ENCODE results near the gene KCNJ2. TPM values are rescaled to one million over a fixed set of nuclear protein-coding genes. Genes with fewer than 3 reads are reported as not detected.
A peak's percentile ranks its signal among the peaks of the same experiment; 100 is the strongest.

The KCNJ2 gene
- polyA plus RNA-seq, 4 donors = 2.3 to 3.4 (median 3.1) TPM

DNA sequence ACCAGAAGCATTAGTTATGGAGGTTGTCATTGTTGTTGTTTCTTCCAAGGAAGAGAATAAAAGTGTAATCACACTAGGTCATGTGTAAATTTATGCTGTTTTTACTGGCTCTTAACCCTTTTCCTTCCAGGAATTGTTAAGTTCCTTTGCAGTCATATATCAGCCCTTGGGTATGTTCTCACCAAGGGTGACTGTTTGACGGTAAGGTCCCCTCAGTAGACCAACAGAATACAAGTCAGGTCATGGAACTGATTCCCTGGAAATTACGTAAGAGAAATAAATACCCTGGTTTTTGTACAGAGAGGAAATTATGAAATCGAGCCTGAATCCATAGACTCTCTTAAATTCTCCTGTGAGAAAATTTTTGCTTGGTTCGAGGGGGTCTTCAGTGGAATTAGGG, 11.2 kb upstream of the KCNJ2 start:
- DNase-seq (ENCODE audit: low read depth in 4 of 4, low spot score in 3 of 4) = no peak

DNA sequence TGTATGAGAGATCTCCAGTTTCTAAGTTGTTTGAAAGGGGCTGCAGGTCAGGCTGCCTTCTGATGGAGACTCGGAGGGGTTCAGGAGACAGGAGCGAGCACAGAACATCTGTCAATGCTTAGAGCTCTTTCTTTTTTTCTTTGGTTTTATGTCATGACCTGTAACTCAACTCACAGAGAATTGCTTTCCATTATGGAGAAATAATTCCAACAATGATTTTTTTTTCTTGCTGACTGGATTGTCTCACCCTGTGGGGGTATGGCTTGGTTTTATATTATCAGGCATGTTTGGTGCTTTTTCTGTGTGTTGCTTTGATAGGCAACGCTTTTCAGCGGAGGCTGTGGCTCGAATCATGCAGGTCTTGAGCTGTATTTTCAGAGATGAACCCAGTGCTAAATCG, 10.7 kb upstream of the KCNJ2 start:
- DNase-seq (ENCODE audit: low read depth in 4 of 4, low spot score in 3 of 4) = no peak

DNA sequence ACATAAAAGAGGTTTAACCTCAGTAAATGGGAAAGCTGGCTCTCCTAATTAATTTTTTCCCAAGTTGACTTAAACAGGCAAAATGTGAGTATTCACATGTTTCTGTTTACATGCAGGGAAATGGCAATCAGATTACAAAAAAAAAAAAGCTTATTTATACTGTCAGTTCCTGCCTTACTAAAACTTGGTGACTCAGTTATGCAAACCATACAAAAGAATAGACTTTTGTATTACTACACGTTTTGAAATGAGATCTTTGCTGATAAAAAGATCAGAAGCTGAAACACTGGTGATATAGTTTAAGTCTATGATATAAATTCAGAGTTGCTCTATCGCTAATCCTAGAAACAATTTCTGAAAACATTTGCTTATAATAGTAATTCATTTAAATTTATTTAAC, 9.4 kb upstream of the KCNJ2 start:
- no peak for DNase-seq (ENCODE audit: low read depth in 4 of 4, low spot score in 3 of 4)

DNA sequence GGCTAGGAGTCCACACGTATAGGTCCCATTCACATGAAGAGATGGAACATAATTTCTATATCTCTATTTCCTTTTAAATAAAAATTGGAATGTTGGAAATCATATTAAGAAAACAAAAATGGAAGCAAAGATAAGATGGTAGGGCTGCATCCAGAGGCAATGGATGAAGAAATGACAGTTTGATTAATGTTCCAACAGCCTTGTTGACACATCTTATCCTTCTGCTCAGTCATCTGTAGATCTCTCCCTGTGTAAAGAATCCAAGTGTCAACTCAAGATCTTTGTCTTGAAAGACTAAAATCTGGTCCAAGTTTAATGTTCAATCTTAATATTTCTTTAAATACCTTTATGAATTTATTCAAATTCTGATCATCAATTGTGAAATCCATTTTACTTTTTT, 7.8 kb upstream of the KCNJ2 start:
- no peak for DNase-seq (ENCODE audit: low read depth in 4 of 4, low spot score in 3 of 4)

DNA sequence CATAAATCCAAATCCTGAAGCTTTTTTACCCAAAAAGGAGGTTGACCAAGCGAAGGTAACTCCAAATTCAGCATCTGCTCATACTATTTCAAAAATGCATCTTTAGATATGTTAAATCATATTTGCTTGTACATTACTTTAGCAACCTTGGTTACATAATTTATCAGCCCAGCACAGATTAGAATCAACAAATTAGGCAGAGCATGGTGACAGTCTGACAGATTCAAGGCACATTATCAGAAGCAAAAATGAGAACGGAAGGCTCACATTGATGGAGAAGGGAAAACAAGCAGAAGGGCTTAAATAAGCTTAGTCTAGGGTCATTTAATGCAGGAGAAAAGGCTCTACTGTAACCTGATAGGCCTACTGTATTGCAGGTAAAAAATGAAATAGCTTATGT, 3.9 kb upstream of the KCNJ2 start:
- DNase-seq (ENCODE audit: low read depth in 4 of 4, low spot score in 3 of 4) = no peak

DNA sequence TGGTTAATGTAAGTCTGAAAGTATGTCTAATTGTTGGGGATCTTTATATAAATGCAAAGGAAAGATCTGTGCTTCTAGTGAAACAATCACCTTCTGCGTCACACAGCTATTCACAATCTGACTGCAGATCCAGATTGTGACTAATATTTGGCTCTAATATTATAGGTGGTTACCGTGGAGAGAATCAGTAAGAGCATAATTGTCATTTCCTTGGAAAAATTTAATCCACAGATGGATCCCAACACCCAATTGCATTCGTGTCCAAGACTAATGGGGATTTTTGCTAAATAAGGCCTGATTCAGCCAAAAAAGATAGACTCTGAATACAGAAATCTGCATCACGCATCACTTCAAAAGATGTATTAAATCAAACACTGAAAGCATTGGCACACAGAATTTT, 2.7 kb upstream of the KCNJ2 start:
- no peak for DNase-seq (ENCODE audit: low read depth in 4 of 4, low spot score in 3 of 4)

DNA sequence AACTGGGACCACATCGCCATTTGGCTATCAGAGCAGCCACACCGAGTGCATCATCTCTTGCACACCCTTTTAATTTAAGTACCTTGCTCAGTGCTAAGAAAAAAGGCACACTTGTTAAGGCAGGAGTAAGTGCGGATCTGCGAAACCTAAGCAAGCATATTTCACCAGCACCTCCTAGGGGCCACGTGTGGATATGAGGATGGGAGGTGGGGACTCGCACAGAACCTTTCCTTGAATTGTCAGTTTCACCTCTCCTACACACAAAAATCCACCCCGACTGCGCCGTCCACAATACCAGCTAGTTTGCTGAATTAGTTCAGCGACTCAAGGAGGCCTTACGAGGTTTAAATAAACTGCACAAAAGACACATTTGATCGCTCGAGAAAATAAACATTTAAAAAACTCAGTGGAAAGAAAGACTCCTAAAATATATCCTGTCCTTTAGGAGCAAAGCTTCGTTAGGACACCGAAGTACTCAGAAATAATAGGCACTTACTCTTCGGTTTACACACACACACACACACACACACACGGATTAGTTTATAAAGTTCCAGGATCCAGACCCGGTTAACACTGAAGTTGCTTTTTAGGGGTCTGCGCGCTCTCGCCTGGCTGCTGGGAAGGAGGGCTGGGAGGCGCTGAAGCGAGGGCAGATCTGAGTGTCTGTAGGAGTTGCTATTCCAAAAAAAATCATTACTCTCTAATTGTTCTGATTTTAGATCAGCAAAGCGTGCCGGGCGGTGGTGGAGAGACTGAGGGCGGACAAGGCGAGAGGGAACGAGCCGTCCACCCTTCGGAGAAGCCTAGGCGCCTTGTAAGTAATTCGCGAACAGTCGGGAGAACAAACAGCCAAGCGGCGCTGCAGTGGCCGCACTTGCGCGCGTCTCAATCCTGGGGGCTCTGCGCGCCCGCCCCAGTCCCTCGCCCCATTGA, 1.0 kb upstream of the KCNJ2 start:
- peak in 3 of 4 donors; percentile 56 to 57 (median 56) for DNase-seq (ENCODE audit: low read depth in 4 of 4, low spot score in 3 of 4)

DNA sequence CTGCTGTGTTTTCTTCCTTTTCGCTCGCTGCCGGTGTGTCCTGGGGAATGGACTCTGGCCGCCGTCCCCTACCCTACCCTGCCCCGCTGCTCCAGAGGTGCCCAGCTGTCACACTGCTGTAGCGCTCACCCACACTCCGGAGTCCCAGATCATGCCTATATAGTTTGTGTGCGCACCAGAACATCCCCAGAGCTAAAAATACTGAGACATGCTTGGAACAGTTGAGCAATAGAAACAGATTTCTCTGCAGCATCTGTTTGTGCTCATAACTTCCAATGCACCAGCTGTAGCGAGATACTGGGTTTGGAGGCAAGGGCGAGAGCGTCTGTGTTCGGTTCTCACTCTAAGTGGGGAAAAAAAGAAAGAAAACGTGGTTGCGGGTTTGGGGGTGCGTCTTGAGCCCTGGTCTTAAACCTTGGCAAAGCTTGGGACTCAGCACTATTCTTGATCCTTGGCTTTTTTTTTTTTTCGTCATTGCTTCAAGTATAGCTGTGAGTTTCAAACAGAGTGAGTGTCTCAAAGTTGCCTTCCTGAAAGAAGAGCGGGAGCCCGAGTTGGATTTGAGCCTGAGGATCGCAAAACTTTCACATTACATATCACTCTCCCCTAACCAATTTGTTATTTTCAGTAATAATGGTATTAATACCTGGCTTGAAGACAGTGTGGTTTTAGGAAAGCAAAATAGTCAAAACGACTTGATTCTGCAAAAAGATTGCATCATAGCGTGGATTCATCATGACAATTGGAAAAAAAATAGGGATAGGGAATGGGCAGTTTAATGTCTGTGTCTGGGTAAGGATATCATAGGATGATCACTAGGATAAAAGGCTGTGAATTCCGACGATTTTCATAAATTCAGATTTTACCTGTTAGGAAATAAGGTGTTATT, 621 bp downstream of the KCNJ2 start:
- peak in 1 of 4 donors; percentile 10 for DNase-seq (ENCODE audit: low read depth in 4 of 4, low spot score in 3 of 4)

DNA sequence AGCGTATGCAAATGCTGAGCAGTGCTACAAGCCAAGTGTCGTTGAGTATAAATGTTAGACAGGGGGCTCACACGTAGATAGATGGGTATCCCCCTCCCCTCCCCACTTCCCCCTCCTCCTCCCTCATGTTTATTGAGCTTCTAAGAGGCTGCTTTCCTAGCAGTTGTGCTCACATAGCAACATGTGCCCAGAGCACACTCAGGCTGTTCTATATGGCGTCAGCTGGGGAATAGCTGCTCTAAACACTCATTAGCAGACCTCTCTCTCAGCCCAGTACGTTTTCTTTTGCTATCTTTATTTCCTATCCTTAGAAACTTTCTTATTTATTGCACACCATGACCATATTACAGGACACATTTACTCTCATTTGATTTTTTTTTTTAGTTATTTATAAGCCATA, 1.8 kb downstream of the KCNJ2 start:
- DNase-seq (ENCODE audit: low read depth in 4 of 4, low spot score in 3 of 4) = no peak

DNA sequence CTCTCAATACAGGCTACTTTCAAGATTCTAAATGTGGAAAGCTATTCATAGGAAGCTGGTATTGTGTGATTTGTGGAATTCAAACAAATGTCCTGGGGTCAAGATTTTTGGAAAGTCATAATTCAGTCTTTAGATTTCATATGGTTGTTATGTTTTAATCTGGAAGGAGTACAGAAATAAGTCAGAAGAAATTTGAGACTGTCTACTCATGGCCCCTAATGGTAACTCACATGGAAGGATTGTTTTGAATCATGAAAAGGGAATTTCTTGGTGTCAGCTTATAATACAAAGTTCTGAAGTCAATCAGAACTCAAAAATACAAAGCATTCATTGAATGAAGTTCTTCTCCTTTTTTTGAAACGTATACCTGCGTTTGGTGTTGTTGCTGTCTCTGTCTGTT, 3.1 kb downstream of the KCNJ2 start:
- no peak for DNase-seq (ENCODE audit: low read depth in 4 of 4, low spot score in 3 of 4)

DNA sequence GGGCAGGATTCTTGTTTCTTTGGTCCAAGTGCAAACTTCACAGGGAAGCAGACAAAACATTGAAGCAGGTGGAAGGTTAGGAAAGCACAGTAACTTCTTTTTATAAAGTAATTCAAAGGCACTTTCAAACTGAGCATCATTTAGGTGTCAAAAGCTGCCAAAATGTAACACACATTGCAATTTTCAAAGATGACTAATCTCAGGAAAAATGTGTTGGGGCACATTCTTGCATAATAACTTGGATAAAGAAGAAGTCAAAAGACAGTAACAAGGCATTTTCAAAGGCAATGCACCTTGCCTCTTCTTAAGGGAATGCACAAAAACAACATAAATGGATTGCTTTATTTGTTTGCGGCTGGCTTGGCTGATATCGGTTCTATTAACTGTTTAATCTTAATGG, 3.6 kb downstream of the KCNJ2 start:
- no peak for DNase-seq (ENCODE audit: low read depth in 4 of 4, low spot score in 3 of 4)

DNA sequence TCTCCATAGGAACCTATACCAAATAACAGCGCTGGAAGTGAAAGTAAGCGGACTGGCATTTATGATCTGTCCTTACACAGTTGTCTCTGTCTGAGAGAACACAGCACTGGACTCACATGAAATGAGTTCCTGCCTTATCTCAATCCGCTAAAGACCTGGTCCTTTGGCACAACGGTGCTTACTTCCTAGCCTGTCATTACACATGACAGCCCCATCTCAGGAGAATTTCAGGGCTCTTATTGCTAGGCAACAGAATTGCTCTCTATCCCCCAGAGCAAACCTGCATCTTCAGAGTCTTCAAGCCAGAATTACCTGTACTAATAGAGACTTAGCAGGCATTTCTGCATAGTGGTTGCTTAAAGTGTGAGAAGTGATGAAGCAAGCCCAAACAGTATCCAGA, 4.3 kb downstream of the KCNJ2 start:
- no peak for DNase-seq (ENCODE audit: low read depth in 4 of 4, low spot score in 3 of 4)

DNA sequence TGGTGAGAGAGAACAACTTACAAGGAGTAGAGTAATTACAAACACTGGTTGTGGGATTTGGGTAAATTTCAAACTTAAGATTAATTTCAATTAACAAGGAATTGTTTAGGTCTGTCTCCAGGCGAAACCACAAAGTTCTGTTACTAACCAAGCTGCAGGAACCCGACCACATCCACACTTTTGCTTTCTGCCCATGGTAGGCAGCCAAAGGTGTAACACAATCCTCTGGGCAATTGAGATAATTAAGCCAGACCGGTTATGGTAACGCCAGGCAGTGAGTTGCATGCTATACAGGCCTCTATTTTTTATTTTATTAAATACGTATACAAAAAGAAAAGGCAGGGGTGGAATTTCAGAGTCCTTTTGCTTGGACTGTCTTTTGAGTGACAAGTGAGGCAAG, 12.0 kb downstream of the KCNJ2 start:
- DNase-seq (ENCODE audit: low read depth in 4 of 4, low spot score in 3 of 4) = no peak

DNA sequence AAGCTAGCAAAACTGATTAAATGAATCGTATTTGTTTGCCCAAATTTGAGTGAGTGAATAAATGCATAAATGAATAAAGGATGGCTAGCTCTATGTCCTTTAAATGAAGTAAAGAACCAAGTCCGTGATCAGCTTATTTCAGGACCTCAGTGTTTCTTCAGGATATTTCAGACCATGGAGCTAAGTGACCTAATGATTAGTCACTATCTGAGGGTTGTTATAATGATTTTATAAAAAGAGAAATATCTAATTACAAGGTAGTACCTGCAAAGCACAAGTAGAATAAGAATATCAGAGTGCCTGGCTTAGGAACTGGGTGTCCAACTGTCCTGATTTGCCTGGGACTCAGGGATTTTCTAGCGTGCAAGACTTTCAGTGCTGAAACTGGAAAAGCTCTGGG, 12.5 kb downstream of the KCNJ2 start:
- no peak for DNase-seq (ENCODE audit: low read depth in 4 of 4, low spot score in 3 of 4)

DNA sequence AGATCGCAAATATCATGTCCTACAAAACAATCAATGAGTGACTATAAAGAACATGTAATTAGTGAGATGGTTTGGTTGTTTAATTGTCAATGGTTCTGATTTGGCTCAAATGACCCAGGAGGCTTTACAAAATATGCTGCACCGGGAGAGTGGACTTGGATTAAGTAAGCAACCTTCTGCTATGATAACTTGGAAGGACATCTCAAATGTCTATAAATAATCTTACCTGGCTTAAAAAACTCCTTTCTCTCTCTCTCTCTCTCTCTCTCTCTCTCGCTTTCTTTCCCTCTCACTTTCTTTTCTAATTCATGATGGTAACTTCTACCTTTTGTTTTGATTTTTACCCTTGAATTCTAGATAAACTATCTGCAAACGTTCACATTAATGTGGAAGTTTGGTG, 14.2 kb downstream of the KCNJ2 start:
- no peak for DNase-seq (ENCODE audit: low read depth in 4 of 4, low spot score in 3 of 4)

DNA sequence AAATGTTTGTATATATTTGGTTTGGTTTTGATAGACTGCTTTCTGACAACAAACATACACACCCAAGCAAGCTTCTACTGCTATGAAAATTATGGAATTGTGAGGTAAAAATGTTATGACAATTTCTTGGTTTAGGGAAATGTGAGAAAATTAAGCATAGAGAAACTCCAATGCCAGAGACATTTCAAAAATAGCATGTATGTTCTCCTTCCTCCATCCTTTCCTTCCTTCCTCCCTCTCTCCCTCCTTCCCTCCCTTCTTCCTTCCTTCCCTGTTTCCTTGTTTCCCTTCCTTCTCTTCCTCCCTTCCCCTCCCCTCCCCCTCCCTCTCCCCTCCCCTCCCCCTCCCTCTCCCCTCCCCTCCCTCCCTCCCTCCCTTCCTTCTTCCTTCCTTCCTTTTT, 14.9 kb downstream of the KCNJ2 start:
- no peak for DNase-seq (ENCODE audit: low read depth in 4 of 4, low spot score in 3 of 4)

DNA sequence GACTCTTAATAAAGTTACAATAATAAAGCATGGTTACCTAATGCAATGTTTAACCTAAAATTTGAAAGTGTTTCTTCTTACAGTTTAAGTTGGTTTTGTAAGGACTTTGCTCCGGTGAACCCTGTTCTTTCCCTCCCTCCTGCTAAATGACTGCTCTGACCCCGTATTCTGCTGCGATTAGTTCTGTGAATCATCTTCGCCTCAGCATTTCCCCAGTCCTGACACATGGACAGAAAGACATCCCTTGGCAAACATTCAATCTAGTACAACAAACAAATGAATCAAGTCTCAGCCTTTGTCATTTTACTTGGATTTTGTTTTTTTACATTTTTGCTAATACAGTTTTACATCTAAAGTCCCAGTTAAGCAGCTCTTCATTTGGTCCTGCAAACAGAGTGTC, 15.4 kb downstream of the KCNJ2 start:
- DNase-seq (ENCODE audit: low read depth in 4 of 4, low spot score in 3 of 4) = no peak

DNA sequence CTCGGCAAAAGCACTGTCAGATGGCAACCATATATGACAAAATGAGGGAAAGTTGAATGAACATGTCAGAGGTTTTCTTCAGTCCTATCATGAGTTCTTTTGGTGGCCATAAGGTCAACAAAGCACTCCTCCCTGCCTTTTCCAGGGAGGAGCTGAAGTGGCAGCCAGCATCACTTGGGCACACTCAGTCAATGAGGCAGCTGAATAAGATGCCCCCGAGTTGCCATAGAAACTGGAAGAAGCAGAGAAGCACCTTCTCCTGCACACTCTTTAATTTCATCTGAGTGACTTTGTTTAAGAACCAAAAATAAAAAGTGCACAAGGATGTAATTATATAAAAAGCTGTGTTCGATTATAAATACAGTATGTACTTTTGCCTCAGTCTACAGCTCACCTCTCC, 16.0 kb downstream of the KCNJ2 start:
- no peak for DNase-seq (ENCODE audit: low read depth in 4 of 4, low spot score in 3 of 4)

DNA sequence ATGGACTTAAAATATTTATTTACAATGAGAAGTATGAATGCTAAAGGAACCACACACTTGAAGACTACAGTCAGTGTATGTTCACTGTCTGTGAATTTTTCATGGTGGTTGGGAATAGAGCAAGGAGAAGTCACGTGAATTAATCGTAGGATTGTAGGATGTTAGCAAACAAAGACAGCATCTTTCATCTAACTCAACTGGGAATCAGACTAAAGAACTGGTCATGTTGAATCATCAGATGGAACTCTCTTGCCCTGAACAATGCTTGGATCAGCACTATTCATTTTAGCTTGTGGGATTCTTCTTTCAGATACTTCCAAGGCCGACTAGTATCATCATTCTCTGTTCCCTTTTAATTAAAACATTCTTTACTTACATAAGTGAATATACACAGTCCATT, 18.1 kb downstream of the KCNJ2 start:
- DNase-seq (ENCODE audit: low read depth in 4 of 4, low spot score in 3 of 4) = no peak

DNA sequence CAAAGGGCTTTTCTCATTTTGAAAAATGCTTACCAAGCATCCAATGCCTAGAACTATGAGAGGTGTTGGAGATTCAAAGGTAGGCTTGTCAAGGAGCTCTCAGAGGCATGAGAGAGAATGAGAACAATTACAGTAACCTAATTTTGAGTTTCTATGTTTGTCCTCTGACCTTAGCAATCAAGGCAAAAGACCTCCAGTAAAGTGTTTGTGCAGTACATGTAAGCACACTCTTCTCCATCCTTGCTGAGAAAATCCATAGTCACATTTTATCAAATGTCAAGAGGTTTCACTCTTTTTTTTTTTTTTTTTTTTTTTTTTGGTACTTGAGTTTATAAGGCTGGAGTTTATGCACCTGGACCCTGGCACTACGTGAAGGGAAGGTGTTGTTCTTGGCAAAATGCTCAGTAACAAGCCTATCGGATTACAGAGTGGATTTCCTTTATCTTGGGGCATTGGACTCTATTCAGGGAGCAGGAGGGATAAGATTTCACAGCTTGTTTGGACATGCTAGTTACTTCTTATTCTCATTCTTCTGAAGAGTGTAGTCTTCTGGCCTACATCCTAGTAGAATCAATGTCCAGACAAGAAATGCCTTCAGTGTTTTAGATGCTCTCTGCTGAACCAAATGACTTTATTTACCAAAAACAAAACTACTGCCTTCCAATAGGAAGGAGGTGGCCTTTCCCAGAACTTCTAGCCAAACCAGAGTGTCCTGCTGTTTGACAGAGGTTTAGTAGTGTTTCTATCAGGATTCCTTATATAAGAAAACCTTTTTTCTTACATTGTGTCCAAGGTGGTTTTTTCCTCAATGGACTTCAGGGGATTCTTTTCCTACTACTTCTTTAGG, 21.9 kb downstream of the KCNJ2 start:
- DNase-seq (ENCODE audit: low read depth in 4 of 4, low spot score in 3 of 4) = no peak

DNA sequence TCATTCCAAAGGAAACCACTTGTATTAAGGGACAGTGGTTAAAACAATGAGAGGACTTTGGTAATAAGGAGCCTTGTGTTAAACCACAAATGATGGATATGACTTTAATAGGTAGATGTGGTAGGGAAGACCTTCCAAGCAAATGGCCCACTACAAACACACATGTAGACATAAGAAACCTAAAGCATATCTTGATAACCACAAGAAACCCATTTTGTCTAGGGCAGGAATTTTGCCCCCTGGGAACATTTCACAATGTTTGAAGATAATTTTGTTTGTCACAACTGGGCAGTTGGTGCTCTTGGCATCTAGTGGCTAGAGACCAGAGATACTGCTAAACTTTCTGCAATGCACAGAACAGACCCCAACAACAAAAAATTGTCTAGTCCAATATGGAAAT, 25.8 kb downstream of the KCNJ2 start:
- no peak for DNase-seq (ENCODE audit: low read depth in 4 of 4, low spot score in 3 of 4)
